ENCODE data around the gene TERT. TPM values are rescaled to one million over a fixed set of nuclear protein-coding genes. Genes with fewer than 3 reads are reported as not detected.
"Not testable (repeated sequence)": the region's sequence is repeated elsewhere in the genome, so short reads cannot be mapped to it uniquely, and the experiment has no call there.

The TERT gene
- total and polyA plus RNA-seq, 2 donors, result not detected

GRCh38 chr5:1268666-1269065, 26.2 kb downstream of the TERT start:
- H3K4me1 ChIP-seq (ENCODE audit: insufficient read depth), result no peaks in the 10 kb centered on the region
- 86% methylated on average over 13 of the region's 13 CpGs for WGBS
- H3K27ac ChIP-seq (ENCODE audit: low read depth), result no peak overlapping the region
- DNase-seq (ENCODE audit: extremely low spot score), result no peak
- H3K36me3 ChIP-seq (ENCODE audit: insufficient read depth), result no peaks in the 10 kb centered on the region
- no peak overlapping the region for H3K4me3 ChIP-seq (ENCODE audit: low read depth, low read length)

GRCh38 chr5:1268056-1268455, 26.8 kb downstream of the TERT start:
- no peak overlapping the region for H3K4me3 ChIP-seq (ENCODE audit: low read depth, low read length)
- DNase-seq (ENCODE audit: extremely low spot score), result no peak
- no peaks in the 10 kb centered on the region for H3K4me1 ChIP-seq (ENCODE audit: insufficient read depth)
- no peaks in the 10 kb centered on the region for H3K36me3 ChIP-seq (ENCODE audit: insufficient read depth)
- WGBS, result 86% methylated on average over 13 of the region's 13 CpGs
- no peak overlapping the region for H3K27ac ChIP-seq (ENCODE audit: low read depth)

GRCh38 chr5:1267464-1267863, 27.4 kb downstream of the TERT start:
- not testable (repeated sequence) for DNase-seq (ENCODE audit: extremely low spot score); H3K4me1 ChIP-seq (ENCODE audit: insufficient read depth); H3K36me3 ChIP-seq (ENCODE audit: insufficient read depth); H3K4me3 ChIP-seq (ENCODE audit: low read depth, low read length); H3K27ac ChIP-seq (ENCODE audit: low read depth)
- 93% methylated on average over 5 of the region's 5 CpGs for WGBS

- no peaks in the 10 kb centered on the region for H3K4me1 ChIP-seq (ENCODE audit: insufficient read depth)
- no peak for DNase-seq (ENCODE audit: extremely low spot score)
- no peak overlapping the region for H3K4me3 ChIP-seq (ENCODE audit: low read depth, low read length)
- H3K27ac ChIP-seq (ENCODE audit: low read depth), result no peak overlapping the region
- no peaks in the 10 kb centered on the region for H3K36me3 ChIP-seq (ENCODE audit: insufficient read depth)
- 86% methylated on average over 9 of the region's 9 CpGs for WGBS
Measured at GRCh38 chr5:1266791-1267190, 28.1 kb downstream of the TERT start.

- no peak for DNase-seq (ENCODE audit: extremely low spot score)
- WGBS, result 88% methylated on average over 40 of the region's 40 CpGs
- no peaks in the 10 kb centered on the region for H3K36me3 ChIP-seq (ENCODE audit: insufficient read depth)
Measured at GRCh38 chr5:1265461-1266455, 29.1 kb downstream of the TERT start.

GRCh38 chr5:1265026-1265425, 29.8 kb downstream of the TERT start:
- Histone ChIP-seq H3K4me3 (ENCODE audit: low read depth, low read length) (no peak overlapping the region), H3K27ac (ENCODE audit: low read depth) (no peak overlapping the region), H3K36me3 (ENCODE audit: insufficient read depth) (no peaks in the 10 kb centered on the region), H3K4me1 (ENCODE audit: insufficient read depth) (no peaks in the 10 kb centered on the region)
- no peak for DNase-seq (ENCODE audit: extremely low spot score)
- 82% methylated on average over 15 of the region's 15 CpGs for WGBS

More at GRCh38 chr5:1265461-1266455, 29.1 kb downstream of the TERT start:
- H3K4me1 ChIP-seq (ENCODE audit: insufficient read depth), result no peaks in the 10 kb centered on the region
- H3K4me3 ChIP-seq (ENCODE audit: low read depth, low read length), result no peak overlapping the region
- no peak overlapping the region for H3K27ac ChIP-seq (ENCODE audit: low read depth)

- WGBS, result 93% methylated on average over 18 of the region's 18 CpGs
- H3K4me3 ChIP-seq (ENCODE audit: low read depth, low read length), result no peak overlapping the region
- H3K4me1 ChIP-seq (ENCODE audit: insufficient read depth), result no peaks in the 10 kb centered on the region
- DNase-seq (ENCODE audit: extremely low spot score), result no peak
- no peak overlapping the region for H3K27ac ChIP-seq (ENCODE audit: low read depth)
- H3K36me3 ChIP-seq (ENCODE audit: insufficient read depth), result no peaks in the 10 kb centered on the region
Measured at GRCh38 chr5:1264211-1264610, 30.7 kb downstream of the TERT start.

GRCh38 chr5:1262381-1262780, 32.5 kb downstream of the TERT start:
- no peak overlapping the region for H3K4me3 ChIP-seq (ENCODE audit: low read depth, low read length)
- H3K4me1 ChIP-seq (ENCODE audit: insufficient read depth), result no peaks in the 10 kb centered on the region
- H3K36me3 ChIP-seq (ENCODE audit: insufficient read depth), result no peaks in the 10 kb centered on the region
- DNase-seq (ENCODE audit: extremely low spot score), result no peak
- no peak overlapping the region for H3K27ac ChIP-seq (ENCODE audit: low read depth)
- 87% methylated on average over 1 of the region's 1 CpG for WGBS

- no peak for DNase-seq (ENCODE audit: extremely low spot score)
- 88% methylated on average over 10 of the region's 10 CpGs for WGBS
- H3K27ac ChIP-seq (ENCODE audit: low read depth), result no peak overlapping the region
- no peaks in the 10 kb centered on the region for H3K36me3 ChIP-seq (ENCODE audit: insufficient read depth)
- no peak overlapping the region for H3K4me3 ChIP-seq (ENCODE audit: low read depth, low read length)
- H3K4me1 ChIP-seq (ENCODE audit: insufficient read depth), result no peaks in the 10 kb centered on the region
Measured at GRCh38 chr5:1261643-1262042, 33.2 kb downstream of the TERT start.

GRCh38 chr5:1259806-1260480, 34.9 kb downstream of the TERT start:
- H3K4me3 ChIP-seq (ENCODE audit: low read depth, low read length), result no peak overlapping the region
- no peaks in the 10 kb centered on the region for H3K36me3 ChIP-seq (ENCODE audit: insufficient read depth)
- no peak overlapping the region for H3K27ac ChIP-seq (ENCODE audit: low read depth)
- WGBS, result 95% methylated on average over 23 of the region's 23 CpGs
- DNase-seq (ENCODE audit: extremely low spot score), result no peak
- no peaks in the 10 kb centered on the region for H3K4me1 ChIP-seq (ENCODE audit: insufficient read depth)

- no peak for DNase-seq (ENCODE audit: extremely low spot score)
- H3K36me3 ChIP-seq (ENCODE audit: insufficient read depth), result no peaks in the 10 kb centered on the region
- no peaks in the 10 kb centered on the region for H3K4me1 ChIP-seq (ENCODE audit: insufficient read depth)
- no peak overlapping the region for H3K4me3 ChIP-seq (ENCODE audit: low read depth, low read length)
- no peak overlapping the region for H3K27ac ChIP-seq (ENCODE audit: low read depth)
- 85% methylated on average over 13 of the region's 13 CpGs for WGBS
Measured at GRCh38 chr5:1257841-1258240, 37.0 kb downstream of the TERT start.

GRCh38 chr5:1257363-1257762, 37.5 kb downstream of the TERT start:
- no peak overlapping the region for H3K27ac ChIP-seq (ENCODE audit: low read depth)
- no peaks in the 10 kb centered on the region for H3K4me1 ChIP-seq (ENCODE audit: insufficient read depth)
- WGBS, result 85% methylated on average over 17 of the region's 17 CpGs
- H3K4me3 ChIP-seq (ENCODE audit: low read depth, low read length), result no peak overlapping the region
- no peaks in the 10 kb centered on the region for H3K36me3 ChIP-seq (ENCODE audit: insufficient read depth)
- DNase-seq (ENCODE audit: extremely low spot score), result no peak

- H3K27ac ChIP-seq (ENCODE audit: low read depth), result no peak overlapping the region
- no peaks in the 10 kb centered on the region for H3K36me3 ChIP-seq (ENCODE audit: insufficient read depth)
- no peak overlapping the region for H3K4me3 ChIP-seq (ENCODE audit: low read depth, low read length)
- 83% methylated on average over 23 of the region's 23 CpGs for WGBS
- no peak for DNase-seq (ENCODE audit: extremely low spot score)
- no peaks in the 10 kb centered on the region for H3K4me1 ChIP-seq (ENCODE audit: insufficient read depth)
Measured at GRCh38 chr5:1256776-1257175, 38.1 kb downstream of the TERT start.

GRCh38 chr5:1255081-1255561, 39.7 kb downstream of the TERT start:
- no peak for DNase-seq (ENCODE audit: extremely low spot score)
- WGBS, result 60% methylated on average over 16 of the region's 16 CpGs

More at GRCh38 chr5:1255081-1255561, 39.7 kb downstream of the TERT start:
- Histone ChIP-seq H3K4me3 (ENCODE audit: low read depth, low read length) (no peak overlapping the region), H3K4me1 (ENCODE audit: insufficient read depth) (no peaks in the 10 kb centered on the region), H3K36me3 (ENCODE audit: insufficient read depth) (no peaks in the 10 kb centered on the region), H3K27ac (ENCODE audit: low read depth) (no peak overlapping the region)

Data from urinary bladder (tissue), 4 donors.